SJSA1 (cell line): ENCODE data around the gene ZNF700. TPM values are rescaled to one million over a fixed set of nuclear protein-coding genes. Genes with fewer than 3 reads are reported as not detected.
A peak's percentile ranks its signal among the peaks of the same experiment; 100 is the strongest.
"Not testable (repeated sequence)": the region's sequence is repeated elsewhere in the genome, so short reads cannot be mapped to it uniquely, and the experiment has no call there.

ENCODE experiments used
- DNase-seq, 2 experiments: peaks; one replicate each; pipeline ENCODE4 v3.0.0-alpha.2; 2015 to 2020; ENCODE audit warnings: low spot score in 2 of 2, low read depth in 1 of 2
- H3K27ac ChIP-seq: fragments of 250-450 bp; sonication (Bioruptor Pico); 2 replicates; pipeline ENCODE4 v1.5.1; 2020; ENCODE audit warnings: mild to moderate bottlenecking, moderate library complexity
- H3K27me3 ChIP-seq: fragments of 250-450 bp; sonication (Bioruptor Pico); replicated peaks from 2 replicates; pipeline ENCODE4 v1.5.1; 2020; ENCODE audit warnings: mild to moderate bottlenecking, moderate library complexity
- H3K36me3 ChIP-seq: fragments of 250-450 bp; sonication (Bioruptor Pico); 2 replicates; pipeline ENCODE4 v1.5.1; 2020; ENCODE audit warnings: mild to moderate bottlenecking
- H3K4me1 ChIP-seq: fragments of 250-450 bp; sonication (Bioruptor Pico); replicated peaks from 2 replicates; pipeline ENCODE4 v1.6.1; 2021; ENCODE audit warnings: mild to moderate bottlenecking
- H3K4me3 ChIP-seq: fragments of 250-450 bp; sonication (Bioruptor Pico); 2 replicates; pipeline ENCODE4 v1.5.1; 2020; ENCODE audit warnings: mild to moderate bottlenecking
- H3K9me3 ChIP-seq: fragments of 250-450 bp; sonication (Bioruptor Pico); replicated peaks from 2 replicates; pipeline ENCODE4 v1.5.1; 2020; ENCODE audit warnings: mild to moderate bottlenecking
- total RNA-seq: library from RNA; depleted of rRNA; stranded (reverse); fragments of >200 nt; shearing (Covaris generic); gene quantifications from 2 replicates; pipeline ENCODE4 v1.2.3, GENCODE V29; 2014

The ZNF700 gene
- total RNA-seq, 1 experiment from 2014 or later, result 10.7 TPM

DNA sequence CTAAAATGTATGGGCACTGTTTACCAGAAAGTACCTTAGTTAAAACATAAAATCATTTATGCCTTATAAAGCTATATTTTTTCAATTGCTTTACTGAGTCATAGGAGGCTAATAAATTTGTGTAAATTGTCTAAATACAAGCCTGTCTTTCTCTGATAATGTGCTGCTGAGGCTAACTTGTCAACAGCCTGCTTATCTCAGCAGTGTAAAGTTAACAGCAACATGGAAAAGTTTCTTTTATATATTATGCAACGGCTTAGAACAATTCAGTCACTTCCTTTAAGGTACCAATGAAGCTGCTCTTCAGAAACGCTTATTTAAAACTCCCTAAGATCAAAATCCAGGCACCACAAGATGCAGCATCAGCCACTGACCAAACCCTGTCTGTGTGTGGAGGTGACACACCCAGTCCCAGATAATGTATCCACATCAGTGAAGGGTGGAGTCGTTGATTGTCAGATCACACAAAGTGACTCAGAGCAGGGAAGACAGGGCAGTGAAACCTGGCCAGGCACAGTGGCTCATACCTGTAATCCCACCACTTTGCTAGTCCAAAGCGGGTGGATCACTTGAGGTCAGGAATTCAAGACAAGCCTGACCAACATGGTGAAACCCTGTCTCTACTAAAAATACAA, 10.4 kb upstream of the ZNF700 start:
- not testable (repeated sequence) for DNase-seq, H3K4me3 ChIP-seq, H3K4me1 ChIP-seq, H3K9me3 ChIP-seq, H3K36me3 ChIP-seq, H3K27me3 ChIP-seq, H3K27ac ChIP-seq

DNA sequence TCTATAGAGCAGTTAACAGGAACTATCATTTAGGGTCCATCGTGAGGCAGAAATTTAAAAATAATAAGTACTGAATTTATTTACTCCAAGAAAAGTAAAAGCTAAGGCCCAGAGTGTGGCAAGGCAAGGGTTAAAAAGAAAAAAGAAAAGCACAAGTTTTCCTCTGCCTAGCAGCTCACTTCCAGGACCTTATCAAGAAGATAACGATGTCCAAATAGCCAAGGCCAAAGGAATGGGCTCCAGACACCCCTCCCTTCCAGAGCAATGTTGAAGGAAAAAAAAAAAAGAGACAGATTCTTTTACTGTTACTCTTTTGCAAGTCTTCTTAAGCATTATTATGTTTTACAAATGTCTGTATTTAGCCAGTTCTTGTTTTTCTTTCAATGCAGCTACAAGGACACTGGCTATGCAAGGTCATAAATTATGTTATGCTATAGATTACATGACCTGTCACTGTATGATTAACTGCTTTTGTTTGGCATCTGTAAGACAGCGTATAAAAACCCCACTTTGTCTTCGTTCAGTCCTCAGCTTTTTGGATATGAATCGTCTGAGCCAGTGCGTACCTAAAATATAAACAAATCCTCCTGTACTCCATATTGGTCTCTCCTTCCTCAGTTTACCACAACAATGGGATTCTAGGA, 2.9 kb upstream of the ZNF700 start:
- DNase-seq, result no peak
- H3K4me1 ChIP-seq, result peaks cover 4% of the 10 kb centered on the region
- no peaks in the 10 kb centered on the region; the same call in 1 of the 2 replicates for H3K9me3 ChIP-seq
- no peak overlapping the region for H3K4me3 ChIP-seq
- H3K27me3 ChIP-seq, result no peaks in the 10 kb centered on the region
- no peak overlapping the region for H3K27ac ChIP-seq
- peaks cover 8% of the 10 kb centered on the region for H3K36me3 ChIP-seq

DNA sequence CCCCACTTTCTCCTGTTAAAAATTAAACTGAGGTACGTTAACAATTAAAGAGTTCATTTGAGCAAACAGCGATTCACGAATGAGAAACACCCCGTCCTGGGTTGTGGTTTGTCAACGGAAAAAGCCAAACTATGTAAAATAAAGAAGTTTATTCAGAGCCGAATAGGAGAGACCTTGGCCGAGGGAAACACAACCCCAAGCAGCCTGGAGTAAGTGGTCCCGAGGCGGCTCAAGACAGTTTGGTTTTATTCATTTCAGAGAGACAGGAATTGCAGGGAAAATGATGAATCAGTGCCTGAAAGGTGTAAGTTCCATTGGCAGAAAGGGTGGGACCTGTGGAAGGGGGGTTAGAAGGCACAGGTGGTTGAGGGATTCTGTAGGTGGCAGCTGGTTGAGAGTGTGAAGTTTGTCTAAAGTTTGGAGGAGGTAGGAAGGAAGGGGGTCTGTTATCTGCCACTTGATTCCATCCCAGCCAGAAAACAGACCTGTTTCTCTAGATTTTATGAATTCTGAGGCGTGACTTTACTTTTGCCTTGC, 812 bp downstream of the ZNF700 start:
- Histone ChIP-seq H3K36me3 (peaks cover 18% of the 10 kb centered on the region), H3K27ac (peak overlapping the region; percentile 92), H3K4me3 (peak overlapping the region; percentile 81)
- not testable (repeated sequence) for H3K4me1 ChIP-seq, H3K27me3 ChIP-seq, H3K9me3 ChIP-seq, DNase-seq

DNA sequence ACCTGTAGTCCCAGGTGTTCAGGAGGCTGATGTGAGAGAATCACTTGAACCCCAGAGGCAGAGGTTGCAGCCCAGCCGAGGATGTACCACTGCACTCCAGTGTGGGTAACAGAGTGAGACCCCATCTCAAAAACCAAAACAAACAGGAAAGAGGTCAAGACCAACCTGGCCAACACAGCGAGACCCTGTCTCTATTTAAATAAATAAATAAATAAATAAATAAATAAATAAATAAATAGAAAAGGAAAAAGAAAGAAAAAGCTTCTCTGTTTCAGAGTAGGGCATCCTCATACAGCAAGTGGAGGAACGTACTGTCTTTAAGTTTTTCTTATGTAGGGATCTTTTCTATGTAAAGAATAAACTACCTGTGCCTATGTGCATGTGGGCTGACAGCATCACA, 2.3 kb downstream of the ZNF700 start:
- no peak overlapping the region for H3K4me3 ChIP-seq
- no peaks in the 10 kb centered on the region for H3K27me3 ChIP-seq
- H3K27ac ChIP-seq, result no peak overlapping the region
- H3K4me1 ChIP-seq, result peaks cover 4% of the 10 kb centered on the region
- no peaks in the 10 kb centered on the region for H3K9me3 ChIP-seq
- no peak for DNase-seq
- H3K36me3 ChIP-seq, result peaks cover 18% of the 10 kb centered on the region

DNA sequence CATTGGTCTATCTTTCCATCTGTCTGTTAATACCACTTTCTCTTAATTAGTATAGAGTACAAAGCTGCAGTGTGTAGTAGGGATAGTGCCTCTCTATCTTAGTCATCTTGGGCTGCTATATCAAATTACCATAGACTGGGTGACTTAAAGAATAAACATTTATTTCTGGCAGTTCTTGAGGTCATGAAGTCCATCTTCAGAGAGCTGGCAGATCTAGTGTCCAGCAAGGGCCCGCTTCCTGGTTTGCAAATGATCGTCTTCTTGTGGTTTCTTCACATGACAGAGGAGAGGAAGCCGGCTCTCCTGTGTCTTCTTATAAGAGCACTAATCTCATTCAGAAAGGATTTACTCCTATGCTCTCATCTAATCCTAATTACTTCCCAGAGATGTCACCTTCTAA, 6.1 kb downstream of the ZNF700 start:
- Histone ChIP-seq H3K4me1 (no peaks in the 10 kb centered on the region), H3K27me3 (no peaks in the 10 kb centered on the region), H3K27ac (no peak overlapping the region), H3K9me3 (no peaks in the 10 kb centered on the region; the same call in 1 of the 2 replicates), H3K36me3 (peaks cover 18% of the 10 kb centered on the region), H3K4me3 (no peak overlapping the region)
- DNase-seq, result no peak

DNA sequence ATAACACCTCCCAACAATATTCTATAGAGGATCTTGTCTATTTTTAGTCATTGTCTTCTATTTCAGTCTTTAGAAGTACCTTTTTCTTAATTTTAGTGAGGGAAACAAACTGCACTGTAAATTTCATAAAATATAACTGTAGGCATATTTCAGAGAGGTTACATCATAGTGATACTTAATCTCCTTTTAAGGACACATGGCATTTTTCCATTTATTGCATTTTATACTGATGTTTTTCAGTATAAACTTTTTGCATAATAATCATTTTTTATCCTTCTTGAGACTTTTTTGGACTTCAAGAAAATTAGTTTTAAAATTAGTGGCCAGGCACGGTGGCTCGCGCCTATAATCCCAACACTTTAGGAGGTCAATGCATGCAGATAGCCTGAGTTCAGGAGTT, 6.6 kb downstream of the ZNF700 start:
- H3K4me3 ChIP-seq, result no peak overlapping the region
- H3K36me3 ChIP-seq, result peaks cover 18% of the 10 kb centered on the region
- H3K27ac ChIP-seq, result no peak overlapping the region
- no peaks in the 10 kb centered on the region; the same call in 1 of the 2 replicates for H3K9me3 ChIP-seq
- no peak for DNase-seq
- H3K4me1 ChIP-seq, result no peaks in the 10 kb centered on the region
- no peaks in the 10 kb centered on the region for H3K27me3 ChIP-seq

DNA sequence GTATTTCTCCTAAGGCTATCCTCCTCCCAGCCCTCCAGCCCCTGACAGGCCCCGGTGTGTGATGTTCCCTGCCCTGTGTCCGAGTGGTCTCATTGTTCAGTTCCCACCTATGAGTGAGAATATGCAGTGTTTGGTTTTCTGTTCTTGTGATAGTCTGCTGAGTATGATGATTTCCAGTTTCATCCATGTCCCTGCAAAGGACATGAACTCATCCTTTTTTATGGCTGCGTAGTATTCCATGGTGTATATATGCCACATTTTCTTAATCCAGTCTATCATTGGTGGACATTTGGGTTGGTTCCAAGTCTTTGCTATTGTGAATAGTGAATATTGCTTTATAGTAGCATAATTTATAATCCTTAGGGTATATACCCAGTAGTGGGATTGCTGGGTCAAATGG, 10.9 kb downstream of the ZNF700 start:
- H3K27ac ChIP-seq, H3K4me3 ChIP-seq, H3K9me3 ChIP-seq, DNase-seq, H3K27me3 ChIP-seq, H3K4me1 ChIP-seq: not testable (repeated sequence)
- peaks cover 15% of the 10 kb centered on the region for H3K36me3 ChIP-seq

DNA sequence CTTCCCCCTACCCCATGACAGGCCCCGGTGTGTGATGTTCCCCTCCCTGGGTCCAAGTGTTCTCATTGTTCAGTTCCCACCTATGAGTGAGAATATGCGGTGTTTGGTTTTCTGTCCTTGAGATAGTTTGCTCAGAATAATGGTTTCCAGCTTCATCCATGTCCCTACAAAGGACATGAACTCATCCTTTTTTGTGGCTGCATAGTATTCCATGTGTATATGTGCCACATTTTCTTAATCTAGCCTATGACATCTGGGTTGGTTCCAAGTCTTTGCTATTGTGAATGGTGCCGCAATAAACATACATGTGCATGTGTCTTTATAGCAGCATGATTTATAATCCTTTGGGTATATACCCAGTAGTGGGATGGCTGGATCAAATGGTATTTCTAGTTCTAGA, 13.5 kb downstream of the ZNF700 start:
- not testable (repeated sequence) for H3K27me3 ChIP-seq, H3K4me1 ChIP-seq, H3K4me3 ChIP-seq, DNase-seq, H3K27ac ChIP-seq
- H3K36me3 ChIP-seq, result peaks cover 33% of the 10 kb centered on the region
- peaks cover 15% of the 10 kb centered on the region for H3K9me3 ChIP-seq

DNA sequence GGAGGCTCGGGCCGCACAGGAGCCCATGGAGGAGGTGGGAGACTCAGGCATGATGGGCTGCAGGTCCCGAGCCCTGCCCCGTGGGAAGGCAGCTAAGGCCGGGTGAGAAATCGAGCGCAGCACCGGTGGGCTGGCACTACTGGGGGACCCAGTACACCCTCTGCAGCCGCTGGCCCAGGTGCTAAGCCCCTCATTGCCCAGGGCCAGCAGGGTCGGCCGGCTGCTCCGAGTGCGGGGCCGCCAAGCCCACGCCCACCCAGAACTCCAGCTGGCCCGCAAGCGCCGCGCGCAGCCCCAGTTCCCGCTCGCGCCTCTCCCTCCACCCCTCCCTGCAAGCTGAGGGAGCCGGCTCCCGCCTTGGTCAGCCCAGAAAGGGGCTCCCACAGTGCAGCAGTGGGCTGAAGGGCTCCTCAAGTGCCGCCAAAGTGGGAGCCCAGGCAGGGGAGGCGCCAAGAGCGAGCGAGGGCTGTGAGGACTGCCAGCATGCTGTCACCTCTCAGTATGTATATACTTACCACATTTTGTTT, 16.5 kb downstream of the ZNF700 start:
- H3K4me3 ChIP-seq, DNase-seq, H3K4me1 ChIP-seq, H3K27me3 ChIP-seq, H3K27ac ChIP-seq: not testable (repeated sequence)
- Histone ChIP-seq H3K36me3 (peaks cover 53% of the 10 kb centered on the region), H3K9me3 (peaks cover 36% of the 10 kb centered on the region)

DNA sequence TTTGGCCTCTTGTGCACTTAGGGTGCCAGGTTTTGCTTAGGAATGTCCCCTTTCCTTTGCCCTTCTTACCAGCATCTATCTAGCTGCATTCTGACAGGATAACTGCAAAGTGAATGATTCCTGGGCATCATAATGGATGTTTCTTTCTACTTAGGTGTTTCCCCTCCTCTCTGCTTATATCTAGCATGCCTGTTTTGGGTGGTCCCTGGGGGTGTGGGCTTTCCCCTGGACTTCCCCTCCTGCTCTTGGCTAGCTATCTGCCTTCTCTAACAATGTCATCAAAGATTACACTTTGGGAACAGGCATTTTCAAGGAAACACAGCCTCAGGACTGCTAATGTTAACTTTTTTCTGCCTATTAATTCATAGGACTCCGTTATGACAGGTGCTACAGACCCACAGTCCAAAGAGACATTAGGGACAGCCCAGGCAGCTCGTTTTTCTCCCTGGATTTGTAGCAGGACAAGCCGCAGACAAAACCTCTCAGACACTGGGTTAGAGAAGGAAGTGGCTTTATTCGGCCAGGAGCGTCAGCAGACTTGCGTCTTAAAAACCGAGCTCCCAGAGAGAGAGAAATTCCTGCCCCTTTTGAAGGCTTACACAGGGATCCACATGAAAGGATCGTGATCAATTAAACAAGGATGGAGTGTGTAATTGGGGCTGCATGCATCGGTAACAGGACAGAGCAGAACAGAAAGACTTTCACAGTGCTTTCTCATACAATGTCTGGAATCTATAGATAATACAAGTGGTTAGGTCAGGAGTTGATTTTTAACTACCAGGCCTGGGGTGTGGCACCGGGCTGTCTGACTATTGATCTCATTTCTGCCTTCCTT, 17.3 kb downstream of the ZNF700 start:
- Histone ChIP-seq H3K4me3 (no peak overlapping the region), H3K9me3 (peaks cover 42% of the 10 kb centered on the region), H3K27ac (no peak overlapping the region), H3K27me3 (no peaks in the 10 kb centered on the region), H3K4me1 (no peaks in the 10 kb centered on the region), H3K36me3 (peaks cover 61% of the 10 kb centered on the region)
- DNase-seq, result no peak

DNA sequence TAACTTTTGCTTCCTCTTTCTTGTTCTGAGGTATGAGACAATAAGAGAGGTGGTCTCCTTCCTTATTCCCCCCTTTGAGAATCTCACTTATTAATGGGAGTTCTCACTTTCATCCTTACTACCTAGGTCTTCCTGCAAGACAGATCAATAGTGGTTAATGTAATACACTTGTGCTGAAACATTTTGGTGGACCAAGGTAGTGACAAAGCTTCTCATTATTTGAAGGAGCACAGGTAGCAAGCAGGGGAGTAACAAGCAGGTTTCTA, 17.9 kb downstream of the ZNF700 start:
- Histone ChIP-seq H3K9me3 (peaks cover 43% of the 10 kb centered on the region), H3K27ac (no peak overlapping the region), H3K4me1 (no peaks in the 10 kb centered on the region), H3K4me3 (no peak overlapping the region), H3K27me3 (no peaks in the 10 kb centered on the region), H3K36me3 (peaks cover 63% of the 10 kb centered on the region)
- no peak for DNase-seq

DNA sequence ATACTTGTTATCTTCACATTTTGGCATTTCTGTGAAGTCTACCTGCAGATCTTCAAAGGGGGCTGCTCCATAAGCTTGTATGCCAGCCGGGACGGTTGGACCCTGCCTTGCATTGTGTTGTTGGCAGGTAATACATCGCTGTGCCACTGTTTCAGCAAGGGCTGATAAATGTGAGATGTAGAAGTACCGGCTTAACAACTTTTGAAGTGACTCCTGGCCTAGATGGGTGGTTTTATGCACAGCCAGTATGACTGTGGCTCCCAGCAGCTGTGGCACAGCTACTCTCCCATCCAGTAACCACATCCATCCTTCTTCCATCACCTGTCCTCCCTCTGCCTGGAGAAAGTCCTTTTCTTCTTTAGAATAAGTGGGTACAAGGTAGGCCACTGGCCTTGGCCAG, 19.7 kb downstream of the ZNF700 start:
- DNase-seq, result no peak
- no peak overlapping the region for H3K27ac ChIP-seq
- H3K27me3 ChIP-seq, result no peaks in the 10 kb centered on the region
- H3K4me3 ChIP-seq, result no peak overlapping the region
- H3K9me3 ChIP-seq, result peaks cover 55% of the 10 kb centered on the region
- H3K36me3 ChIP-seq, result peaks cover 76% of the 10 kb centered on the region
- H3K4me1 ChIP-seq, result no peaks in the 10 kb centered on the region

DNA sequence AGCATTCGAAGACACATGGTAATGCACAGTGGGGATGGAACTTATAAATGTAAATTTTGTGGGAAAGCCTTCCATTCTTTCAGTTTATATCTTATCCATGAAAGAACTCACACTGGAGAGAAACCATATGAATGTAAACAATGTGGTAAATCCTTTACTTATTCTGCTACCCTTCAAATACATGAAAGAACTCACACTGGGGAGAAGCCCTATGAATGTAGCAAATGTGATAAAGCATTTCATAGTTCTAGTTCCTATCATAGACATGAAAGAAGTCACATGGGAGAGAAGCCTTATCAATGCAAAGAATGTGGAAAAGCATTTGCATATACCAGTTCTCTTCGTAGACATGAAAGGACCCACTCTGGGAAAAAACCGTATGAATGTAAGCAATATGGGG, 23.7 kb downstream of the ZNF700 start:
- H3K36me3 ChIP-seq, result peaks cover 85% of the 10 kb centered on the region
- no peaks in the 10 kb centered on the region for H3K4me1 ChIP-seq
- no peaks in the 10 kb centered on the region for H3K27me3 ChIP-seq

DNA sequence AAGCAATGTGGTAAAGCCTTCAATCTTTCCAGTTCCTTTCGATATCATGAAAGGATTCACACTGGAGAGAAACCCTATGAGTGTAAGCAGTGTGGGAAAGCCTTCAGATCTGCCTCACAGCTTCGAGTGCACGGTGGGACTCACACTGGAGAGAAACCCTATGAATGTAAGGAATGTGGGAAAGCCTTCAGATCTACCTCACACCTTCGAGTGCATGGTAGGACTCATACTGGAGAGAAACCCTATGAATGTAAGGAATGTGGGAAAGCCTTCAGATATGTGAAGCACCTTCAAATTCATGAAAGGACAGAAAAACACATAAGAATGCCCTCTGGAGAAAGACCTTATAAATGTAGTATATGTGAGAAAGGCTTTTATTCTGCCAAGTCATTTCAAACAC, 24.3 kb downstream of the ZNF700 start:
- Histone ChIP-seq H3K36me3 (peaks cover 79% of the 10 kb centered on the region), H3K4me1 (no peaks in the 10 kb centered on the region), H3K27ac (no peak overlapping the region), H3K9me3 (peaks cover 53% of the 10 kb centered on the region), H3K4me3 (no peak overlapping the region), H3K27me3 (no peaks in the 10 kb centered on the region)
- peak in 1 of 2 experiments; percentile 11 for DNase-seq

More for the DNA sequence above, 23.7 kb downstream of the ZNF700 start:
- H3K27ac ChIP-seq, result no peak overlapping the region
- no peak for DNase-seq
- H3K4me3 ChIP-seq, result no peak overlapping the region
- peaks cover 58% of the 10 kb centered on the region for H3K9me3 ChIP-seq
